SHP77 (cell line): ENCODE measurements around the gene ASXL1.
"Not testable (repeated sequence)": the region's sequence is repeated elsewhere in the genome, so short reads cannot be mapped to it uniquely, and the experiment has no call there.

ENCODE experiments used
- DNase-seq, 2 experiments: peaks; one replicate each; lab custom pipeline; 2025; lab: John Stamatoyannopoulos, UW

The ASXL1 gene

GRCh38 chr20:32337937-32338661 lies 20.0 kb upstream of the ASXL1 start:
- no peak for DNase-seq

- no peak for DNase-seq
Measured at GRCh38 chr20:32338665-32339064, 19.5 kb upstream of the ASXL1 start.

GRCh38 chr20:32339116-32339515 lies 19.0 kb upstream of the ASXL1 start:
- no peak for DNase-seq

- DNase-seq, result not testable (repeated sequence)
Measured at GRCh38 chr20:32341053-32341452, 17.1 kb upstream of the ASXL1 start.

- no peak for DNase-seq
Measured at GRCh38 chr20:32343439-32343838, 14.7 kb upstream of the ASXL1 start.

- DNase-seq, result no peak
Measured at GRCh38 chr20:32344835-32345506, 13.2 kb upstream of the ASXL1 start.

- no peak for DNase-seq
Measured at GRCh38 chr20:32348207-32348606, 9.9 kb upstream of the ASXL1 start.

- no peak for DNase-seq
Measured at GRCh38 chr20:32350421-32350820, 7.7 kb upstream of the ASXL1 start.

GRCh38 chr20:32352121-32352720 lies 5.9 kb upstream of the ASXL1 start:
- no peak for DNase-seq

- no peak for DNase-seq
Measured at GRCh38 chr20:32353848-32354496, 4.2 kb upstream of the ASXL1 start.

- DNase-seq, result no peak
Measured at GRCh38 chr20:32354592-32355416, 3.3 kb upstream of the ASXL1 start.

GRCh38 chr20:32355417-32355841 lies 2.7 kb upstream of the ASXL1 start:
- DNase-seq, result no peak

- not testable (repeated sequence) for DNase-seq
Measured at GRCh38 chr20:32355907-32356621, 2.1 kb upstream of the ASXL1 start.

- peak; percentile 20 to 36 for DNase-seq
Measured at GRCh38 chr20:32356622-32357374, 1.3 kb upstream of the ASXL1 start.

GRCh38 chr20:32357375-32357868 lies 709 bp upstream of the ASXL1 start:
- peak; percentile 54 to 60 for DNase-seq

GRCh38 chr20:32358632-32358882 lies 426 bp downstream of the ASXL1 start:
- DNase-seq, result no peak

- peak; percentile 43 to 51 for DNase-seq
Measured at GRCh38 chr20:32358883-32359632, 927 bp downstream of the ASXL1 start.

GRCh38 chr20:32359633-32360332 lies 1.7 kb downstream of the ASXL1 start:
- no peak for DNase-seq

- DNase-seq, result no peak
Measured at GRCh38 chr20:32360333-32360634, 2.2 kb downstream of the ASXL1 start.
